Measurements from ENCODE around the gene MUC4.
"Not testable (repeated sequence)": the region's sequence is repeated elsewhere in the genome, so short reads cannot be mapped to it uniquely, and the experiment has no call there.

- not testable (repeated sequence) for TF ChIP-seq CTCF, POLR2A (IDR thresholded peaks at IDR 0.05)
Measured at GRCh38 chr3:195712535-195712910, 99.2 kb downstream of the MUC4 start.
